Stimulated activated naive B cell treated with anti-CD40 and anti-IgM and Interleukin-4, amounts not matched to agents 10 μg/mL and 1 μg/mL and 100 μg/mL, for 72 hours (primary cell): ENCODE results near the gene ARPC2.
"Not testable (repeated sequence)": the region's sequence is repeated elsewhere in the genome, so short reads cannot be mapped to it uniquely, and the experiment has no call there.

Experiments used
- ATAC-seq, 2 donors: fragments of 150-1000 bp; cut with Tn5 transposase; replicated peaks; 2 replicates each; pipeline ENCODE4 v1.10.0; 2021; ENCODE audit warnings: moderate library complexity in 1 of 2
- DNase-seq: peaks from one replicate; pipeline ENCODE4 v3.0.0; 2021
- H3K27ac Mint-ChIP-seq: one replicate; pipeline ENCODE4 v1.8.0; 2022; ENCODE audit warnings: mild to moderate bottlenecking, mixed read lengths
- H3K27me3 Mint-ChIP-seq, 2 donors: one replicate each; pipeline ENCODE4 v1.8.0; 2022; ENCODE audit warnings: mixed read lengths in 2 of 2
- H3K36me3 Mint-ChIP-seq, 2 donors: one replicate each; pipeline ENCODE4 v1.8.0; 2022; ENCODE audit warnings: mixed read lengths in 2 of 2, mild to moderate bottlenecking in 1 of 2
- H3K4me1 Mint-ChIP-seq, 2 donors: one replicate each; pipeline ENCODE4 v1.8.0; 2022; ENCODE audit warnings: mixed read lengths in 2 of 2, mild to moderate bottlenecking in 1 of 2
- H3K4me3 Mint-ChIP-seq, 2 donors: one replicate each; pipeline ENCODE4 v1.8.0; 2022; ENCODE audit warnings: mild to moderate bottlenecking in 2 of 2, mixed read lengths in 2 of 2, moderate library complexity in 1 of 2
- H3K9me3 Mint-ChIP-seq, 2 donors: one replicate each; pipeline ENCODE4 v1.8.0; 2022; ENCODE audit warnings: mixed read lengths in 2 of 2, mild to moderate bottlenecking in 1 of 2

Gene ARPC2

GRCh38 chr2:218263817-218264641 lies 47.0 kb downstream of the ARPC2 start:
- no peak for DNase-seq
- H3K27ac Mint-ChIP-seq: no peak overlapping the region
- H3K27me3 Mint-ChIP-seq: no peaks in the 10 kb centered on the region
- H3K9me3 Mint-ChIP-seq: no peaks in the 10 kb centered on the region
- H3K4me1 Mint-ChIP-seq: peaks cover 52 to 80% of the 10 kb centered on the region in 2 donors
- no peak overlapping the region for H3K4me3 Mint-ChIP-seq
- no peak for ATAC-seq
- H3K36me3 Mint-ChIP-seq: peaks cover 40 to 53% of the 10 kb centered on the region in 2 donors

- Mint-ChIP-seq H3K36me3 (peaks cover 40 to 51% of the 10 kb centered on the region in 2 donors), H3K27ac (no peak overlapping the region), H3K27me3 (no peaks in the 10 kb centered on the region), H3K9me3 (no peaks in the 10 kb centered on the region), H3K4me3 (no peak overlapping the region), H3K4me1 (peaks cover 47 to 77% of the 10 kb centered on the region in 2 donors)
- no peak for ATAC-seq
- no peak for DNase-seq
These were observed 48.0 kb downstream of the ARPC2 start for GRCh38 chr2:218264773-218265561.

- no peaks in the 10 kb centered on the region for H3K9me3 Mint-ChIP-seq
- DNase-seq (no peak), ATAC-seq (no peak)
- peaks cover 40 to 51% of the 10 kb centered on the region in 2 donors for H3K36me3 Mint-ChIP-seq
- H3K4me1 Mint-ChIP-seq: peaks cover 43 to 71% of the 10 kb centered on the region in 2 donors
- H3K27ac Mint-ChIP-seq: no peak overlapping the region
- no peaks in the 10 kb centered on the region for H3K27me3 Mint-ChIP-seq
- H3K4me3 Mint-ChIP-seq: no peak overlapping the region
These were observed 48.6 kb downstream of the ARPC2 start for GRCh38 chr2:218265626-218266025.

- H3K9me3 Mint-ChIP-seq: no peaks in the 10 kb centered on the region
- H3K4me3 Mint-ChIP-seq: no peak overlapping the region
- H3K36me3 Mint-ChIP-seq: peaks cover 40 to 48% of the 10 kb centered on the region in 2 donors
- no peak for DNase-seq
- ATAC-seq: no peak
- H3K4me1 Mint-ChIP-seq: peaks cover 41 to 70% of the 10 kb centered on the region in 2 donors
- H3K27me3 Mint-ChIP-seq: no peaks in the 10 kb centered on the region
- H3K27ac Mint-ChIP-seq: no peak overlapping the region
These were observed 49.5 kb downstream of the ARPC2 start for GRCh38 chr2:218266316-218266979.

- no peak overlapping the region for H3K27ac Mint-ChIP-seq
- peaks cover 40 to 53% of the 10 kb centered on the region in 2 donors for H3K36me3 Mint-ChIP-seq
- H3K4me3 Mint-ChIP-seq: no peak overlapping the region
These were observed 50.3 kb downstream of the ARPC2 start for GRCh38 chr2:218267259-218267658.

GRCh38 chr2:218269900-218270720 lies 53.1 kb downstream of the ARPC2 start, which contains the start of the genes AAMP and PNKD:
TSS of gene AAMP (minus strand) at chr2:218270137. CDS start at chr2:218270086, 51 bp downstream.
TSS of gene PNKD (plus strand) at chr2:218270519. CDS start at chr2:218270536, 17 bp downstream.
- peaks cover 49 to 73% of the 10 kb centered on the region in 2 donors for H3K4me1 Mint-ChIP-seq
- no peaks in the 10 kb centered on the region for H3K27me3 Mint-ChIP-seq
- DNase-seq: peak; percentile 100
- H3K4me3 Mint-ChIP-seq: peak within 1 kb of the TSS; percentile 89 to 99
- no peaks in the 10 kb centered on the region for H3K9me3 Mint-ChIP-seq
- peak; percentile 88 to 90 for ATAC-seq
- peak within 1 kb of the TSS; percentile 98 for H3K27ac Mint-ChIP-seq
- peaks cover 31 to 51% of the 10 kb centered on the region in 2 donors for H3K36me3 Mint-ChIP-seq

More at GRCh38 chr2:218267259-218267658, 50.3 kb downstream of the ARPC2 start:
- H3K27me3 Mint-ChIP-seq: no peaks in the 10 kb centered on the region
- no peaks in the 10 kb centered on the region for H3K9me3 Mint-ChIP-seq
- ATAC-seq (no peak), DNase-seq (no peak)
- peaks cover 44 to 70% of the 10 kb centered on the region in 2 donors for H3K4me1 Mint-ChIP-seq

GRCh38 chr2:218270721-218271486 lies 53.9 kb downstream of the ARPC2 start:
- ATAC-seq (no peak), DNase-seq (no peak)
- Mint-ChIP-seq H3K36me3 (peaks cover 25 to 48% of the 10 kb centered on the region in 2 donors), H3K27ac (peak overlapping the region; percentile 98), H3K4me1 (peaks cover 48 to 69% of the 10 kb centered on the region in 2 donors), H3K9me3 (no peaks in the 10 kb centered on the region), H3K27me3 (no peaks in the 10 kb centered on the region), H3K4me3 (peak overlapping the region; percentile 89 to 99)

GRCh38 chr2:218271487-218271797 lies 54.5 kb downstream of the ARPC2 start:
- no peaks in the 10 kb centered on the region for H3K27me3 Mint-ChIP-seq
- H3K4me1 Mint-ChIP-seq: peaks cover 48 to 69% of the 10 kb centered on the region in 2 donors
- no peaks in the 10 kb centered on the region for H3K9me3 Mint-ChIP-seq
- ATAC-seq (no peak), DNase-seq (no peak)
- peak overlapping the region; percentile 89 to 99 for H3K4me3 Mint-ChIP-seq
- peak overlapping the region; percentile 42 for H3K27ac Mint-ChIP-seq
- peaks cover 23 to 46% of the 10 kb centered on the region in 2 donors for H3K36me3 Mint-ChIP-seq

- H3K4me1 Mint-ChIP-seq: peaks cover 45 to 70% of the 10 kb centered on the region in 2 donors
- peak overlapping the region; percentile 86 for H3K27ac Mint-ChIP-seq
- H3K9me3 Mint-ChIP-seq: no peaks in the 10 kb centered on the region
- peaks cover 23 to 47% of the 10 kb centered on the region in 2 donors for H3K36me3 Mint-ChIP-seq
- H3K4me3 Mint-ChIP-seq: peak overlapping the region; percentile 89 to 99
- ATAC-seq (no peak), DNase-seq (no peak)
- no peaks in the 10 kb centered on the region for H3K27me3 Mint-ChIP-seq
These were observed 55.0 kb downstream of the ARPC2 start for GRCh38 chr2:218271865-218272530.

- peak; percentile 77 for DNase-seq
- no peaks in the 10 kb centered on the region for H3K9me3 Mint-ChIP-seq
- no peaks in the 10 kb centered on the region for H3K27me3 Mint-ChIP-seq
- ATAC-seq: peak; percentile 49 to 53
- H3K4me3 Mint-ChIP-seq: peak overlapping the region in 1 of 2 donors; percentile 32
- H3K4me1 Mint-ChIP-seq: peaks cover 40 to 69% of the 10 kb centered on the region in 2 donors
- H3K36me3 Mint-ChIP-seq: peaks cover 21 to 47% of the 10 kb centered on the region in 2 donors
- peak overlapping the region; percentile 86 for H3K27ac Mint-ChIP-seq
These were observed 55.7 kb downstream of the ARPC2 start for GRCh38 chr2:218272531-218273212.

GRCh38 chr2:218273214-218273907 lies 56.4 kb downstream of the ARPC2 start:
- not testable (repeated sequence) for H3K27me3 Mint-ChIP-seq, ATAC-seq, H3K4me3 Mint-ChIP-seq, DNase-seq, H3K9me3 Mint-ChIP-seq
- Mint-ChIP-seq H3K36me3 (peaks cover 20 to 50% of the 10 kb centered on the region in 2 donors), H3K27ac (peak overlapping the region; percentile 86), H3K4me1 (peaks cover 40 to 68% of the 10 kb centered on the region in 2 donors)

- ATAC-seq (no peak), DNase-seq (no peak)
- peaks cover 20 to 52% of the 10 kb centered on the region in 2 donors for H3K36me3 Mint-ChIP-seq
- H3K4me1 Mint-ChIP-seq: peaks cover 40 to 67% of the 10 kb centered on the region in 2 donors
- no peaks in the 10 kb centered on the region for H3K9me3 Mint-ChIP-seq
- H3K4me3 Mint-ChIP-seq: no peak overlapping the region
- peak overlapping the region; percentile 65 for H3K27ac Mint-ChIP-seq
- no peaks in the 10 kb centered on the region for H3K27me3 Mint-ChIP-seq
These were observed 56.9 kb downstream of the ARPC2 start for GRCh38 chr2:218273908-218274249.
